Stimulated activated CD4-positive, alpha-beta T cell treated with anti-CD3 and anti-CD28 coated beads, Interleukin-1b, Interleukin-23, amount 100 ng/mL, for 4 hours (primary cell): ENCODE measurements around the gene EYA3.
A peak's percentile ranks its signal among the peaks of the same experiment; 100 is the strongest.

Source experiments
- DNase-seq, 2 donors: peaks; one replicate each; pipeline ENCODE4 v3.0.0-alpha.2; 2020; ENCODE audit warnings: low read depth in 2 of 2

Gene EYA3

GRCh38 chr1:28088168-28088961, at the start of gene EYA3:
Gene EYA3, minus strand, starts transcription at chr1:28088610. Its CDS starts 30,584 bp downstream, at chr1:28058026.
- DNase-seq = peak; percentile 98 to 99

- no peak for DNase-seq
Observed at GRCh38 chr1:28136922-28137613, 48.7 kb upstream of the EYA3 start.

GRCh38 chr1:28136169-28136921, 47.9 kb upstream of the EYA3 start:
- DNase-seq = no peak

GRCh38 chr1:28135371-28136168, 47.2 kb upstream of the EYA3 start:
- no peak for DNase-seq

- DNase-seq = no peak
Observed at GRCh38 chr1:28134651-28135207, 46.3 kb upstream of the EYA3 start.

GRCh38 chr1:28132171-28133167, 44.1 kb upstream of the EYA3 start:
- no peak for DNase-seq

GRCh38 chr1:28130901-28131300, 42.5 kb upstream of the EYA3 start:
- no peak for DNase-seq

- DNase-seq = no peak
Observed at GRCh38 chr1:28129150-28129549, 40.7 kb upstream of the EYA3 start.

- no peak for DNase-seq
Observed at GRCh38 chr1:28127617-28128257, 39.3 kb upstream of the EYA3 start.

GRCh38 chr1:28126783-28127490, 38.5 kb upstream of the EYA3 start:
- no peak for DNase-seq

- no peak for DNase-seq
Observed at GRCh38 chr1:28126212-28126611, 37.8 kb upstream of the EYA3 start.

GRCh38 chr1:28123461-28123961, 35.1 kb upstream of the EYA3 start:
- DNase-seq = no peak

GRCh38 chr1:28122183-28122582, 33.8 kb upstream of the EYA3 start:
- no peak for DNase-seq

- DNase-seq = no peak
Observed at GRCh38 chr1:28119556-28119955, 31.1 kb upstream of the EYA3 start.

- DNase-seq = no peak
Observed at GRCh38 chr1:28118640-28119307, 30.4 kb upstream of the EYA3 start.

GRCh38 chr1:28115267-28115666, 26.9 kb upstream of the EYA3 start:
- DNase-seq = peak in 1 of 2 donors; percentile 26

GRCh38 chr1:28114844-28115243, 26.4 kb upstream of the EYA3 start:
- no peak for DNase-seq

- no peak for DNase-seq
Observed at GRCh38 chr1:28113242-28113572, 24.8 kb upstream of the EYA3 start.
